GM10266 (cell line): Measurements from ENCODE around the gene KIF22.
A peak's percentile ranks its signal among the peaks of the same experiment; 100 is the strongest.
"Not testable (repeated sequence)": the region's sequence is repeated elsewhere in the genome, so short reads cannot be mapped to it uniquely, and the experiment has no call there.

Source experiments
- DNase-seq: peaks from one replicate; pipeline ENCODE4 v3.0.0; 2012; ENCODE audit errors: extremely low spot score
- CTCF ChIP-seq: IDR thresholded peaks from 2 replicates; pipeline ENCODE4 v1.5.1; 2012; ENCODE audit warnings: mild to moderate bottlenecking, low read depth; ENCODE audit not compliant: control insufficient read depth, insufficient read depth; ENCODE audit errors: missing control alignments

Gene KIF22

DNA sequence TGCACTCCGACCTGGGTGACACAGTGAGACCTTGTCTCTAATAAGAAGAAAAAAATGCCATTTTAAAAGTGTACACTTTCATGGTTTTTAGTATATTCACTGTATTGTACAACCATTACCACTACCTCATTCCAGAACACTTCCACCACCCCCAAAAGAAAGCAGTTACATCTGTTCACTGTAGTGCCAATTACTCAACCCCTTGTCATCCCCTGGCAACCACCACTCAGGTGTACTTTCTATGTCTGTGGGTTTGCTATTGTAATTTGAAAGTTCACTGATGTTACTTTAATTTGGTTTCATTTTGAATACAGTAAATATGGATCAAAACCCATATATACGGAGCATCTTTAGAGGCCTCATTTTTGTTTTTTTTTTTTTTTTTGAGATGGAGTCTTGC lies 6.4 kb upstream of the KIF22 start:
- DNase-seq = no peak
- TF ChIP-seq CTCF = no peak

- peak; percentile 75 for DNase-seq
These were observed 5.5 kb upstream of the KIF22 start for GRCh38 chr16:29784901-29785500.

DNA sequence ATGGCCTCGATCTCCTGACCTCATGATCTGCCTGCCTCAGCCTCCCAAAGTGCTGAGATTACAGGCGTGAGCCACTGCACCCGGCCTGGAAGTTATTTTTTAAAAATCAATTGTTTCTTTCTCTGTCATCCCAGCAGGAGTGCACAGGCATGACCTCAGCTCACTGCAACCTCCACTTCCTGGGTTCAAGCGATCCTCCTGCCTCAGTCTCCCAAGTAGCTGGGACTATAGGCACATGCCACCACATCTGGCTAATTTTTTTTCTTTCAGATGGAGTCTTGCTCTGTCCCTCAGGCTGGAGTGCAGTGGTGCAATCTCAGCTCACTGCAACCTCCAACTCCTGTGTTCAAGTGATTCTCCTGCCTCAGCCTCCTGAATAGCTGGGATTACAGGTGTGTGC lies 3.4 kb upstream of the KIF22 start:
- not testable (repeated sequence) for DNase-seq

More at GRCh38 chr16:29784901-29785500, 5.5 kb upstream of the KIF22 start:
- TF ChIP-seq CTCF = peak; percentile 91

- no peak for DNase-seq
- TF ChIP-seq CTCF = no peak
These were observed 772 bp upstream of the KIF22 start for GRCh38 chr16:29789775-29790182.

- TF ChIP-seq CTCF = no peak
- DNase-seq = no peak
These were observed 646 bp downstream of the KIF22 start for GRCh38 chr16:29790949-29791844.

- DNase-seq = no peak
- TF ChIP-seq CTCF = no peak
These were observed 1.6 kb downstream of the KIF22 start for GRCh38 chr16:29791845-29792807.

DNA sequence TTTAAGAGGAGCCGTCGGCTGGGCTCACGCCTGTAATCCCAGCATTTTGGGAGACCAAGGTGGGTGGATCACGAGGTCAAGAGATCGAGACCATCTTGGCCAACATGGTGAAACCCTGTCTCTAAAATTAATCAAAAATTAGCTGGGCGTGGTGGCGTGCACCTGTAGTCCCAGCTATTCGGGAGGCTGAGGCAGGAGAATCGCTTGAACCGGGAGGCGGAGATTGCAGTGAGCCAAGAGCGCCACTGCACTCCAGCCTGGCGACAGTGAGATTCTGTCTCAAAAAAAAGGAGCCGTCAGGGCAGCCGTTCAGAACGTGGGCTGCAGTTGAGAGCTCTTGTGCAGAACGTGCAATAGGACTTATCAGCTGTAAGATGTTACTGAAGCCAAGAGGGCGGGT lies 2.6 kb downstream of the KIF22 start:
- not testable (repeated sequence) for DNase-seq
